PFSK-1 (cell line): ENCODE results near the gene ASTL.

Source experiments
- POLR2AphosphoS5 ChIP-seq: IDR thresholded peaks from 2 replicates; pipeline ENCODE4 v1.6.1; 2012; ENCODE audit warnings: low read depth, mild to moderate bottlenecking, control low read depth, low read length, moderate library complexity
- REST ChIP-seq, 2 experiments: IDR thresholded peaks; 2 replicates each; pipeline versions ENCODE4 v1.6.1 to v1.8.0; 2011 to 2012; ENCODE audit warnings: low read depth in 2 of 2, low read length in 2 of 2, control low read depth in 1 of 2, inconsistent platforms in 1 of 2, mild to moderate bottlenecking in 1 of 2, moderate library complexity in 1 of 2; ENCODE audit not compliant: insufficient read depth in 1 of 2
- SIN3A ChIP-seq: IDR thresholded peaks from 2 replicates; pipeline ENCODE4 v1.6.1; 2012; ENCODE audit warnings: mild to moderate bottlenecking, low read length, moderate library complexity, borderline replicate concordance; ENCODE audit not compliant: insufficient read depth
- TAF1 ChIP-seq: IDR thresholded peaks from 2 replicates; pipeline ENCODE4 v1.6.1; 2012; ENCODE audit warnings: low read length, control low read depth, borderline replicate concordance; ENCODE audit not compliant: insufficient read depth

GRCh38 chr2:96180002-96180401 is 41.7 kb upstream of the ASTL start:
- no peak for TF ChIP-seq TAF1
- TF ChIP-seq REST (IDR thresholded peaks at IDR 0.05; ENCODE audit: insufficient read depth in 1 of 2, low read depth in 2 of 2, low read length in 2 of 2) = no peak
- TF ChIP-seq POLR2AphosphoS5 = no peak
- TF ChIP-seq SIN3A = no peak
